ENCODE measurements around the gene TLCD5.
A peak's percentile ranks its signal among the peaks of the same experiment; 100 is the strongest.

TLCD5 gene

GRCh38 chr11:120316880-120317688 lies 8.0 kb upstream of the TLCD5 start:
- peak; percentile 68 to 78 for DNase-seq (ENCODE audit: low read depth in 2 of 2)
- no peak overlapping the region for H3K4me3 ChIP-seq (replicated peaks in 1 of 2; ENCODE audit: low read depth in 2 of 2, low read length in 2 of 2)
- TF ChIP-seq CTCF (IDR thresholded peaks at IDR 0.05; ENCODE audit: low read depth, low read length): no peak

- no peak overlapping the region for H3K4me3 ChIP-seq (replicated peaks in 1 of 2; ENCODE audit: low read depth in 2 of 2, low read length in 2 of 2)
- no peak for TF ChIP-seq CTCF (IDR thresholded peaks at IDR 0.05; ENCODE audit: low read depth, low read length)
- DNase-seq (ENCODE audit: low read depth in 2 of 2): no peak
Observed at GRCh38 chr11:120317689-120318480, 7.2 kb upstream of the TLCD5 start.

- DNase-seq (ENCODE audit: low read depth in 2 of 2): no peak
- no peak overlapping the region for H3K4me3 ChIP-seq (replicated peaks in 1 of 2; ENCODE audit: low read depth in 2 of 2, low read length in 2 of 2)
- no peak for TF ChIP-seq CTCF (IDR thresholded peaks at IDR 0.05; ENCODE audit: low read depth, low read length)
Observed at GRCh38 chr11:120318906-120319305, 6.2 kb upstream of the TLCD5 start.

GRCh38 chr11:120326228-120326627 lies 1.1 kb downstream of the TLCD5 start:
- H3K4me3 ChIP-seq (replicated peaks in 1 of 2; ENCODE audit: low read depth in 2 of 2, low read length in 2 of 2): peak overlapping the region in 1 of 2 donors; percentile 70
- peak; percentile 68 to 84 for DNase-seq (ENCODE audit: low read depth in 2 of 2)
- no peak for TF ChIP-seq CTCF (IDR thresholded peaks at IDR 0.05; ENCODE audit: low read depth, low read length)

- DNase-seq (ENCODE audit: low read depth in 2 of 2): peak; percentile 19 to 39
- TF ChIP-seq CTCF (IDR thresholded peaks at IDR 0.05; ENCODE audit: low read depth, low read length): no peak
- H3K4me3 ChIP-seq (replicated peaks in 1 of 2; ENCODE audit: low read depth in 2 of 2, low read length in 2 of 2): no peak overlapping the region
Observed at GRCh38 chr11:120326845-120327281, 1.8 kb downstream of the TLCD5 start.

GRCh38 chr11:120327311-120327710 lies 2.2 kb downstream of the TLCD5 start:
- DNase-seq (ENCODE audit: low read depth in 2 of 2): no peak
- TF ChIP-seq CTCF (IDR thresholded peaks at IDR 0.05; ENCODE audit: low read depth, low read length): no peak
- no peak overlapping the region for H3K4me3 ChIP-seq (replicated peaks in 1 of 2; ENCODE audit: low read depth in 2 of 2, low read length in 2 of 2)

Measured in cardiac fibroblast (primary cell).